Calu3 (cell line): Measurements from ENCODE around the gene CELF5. TPM values are rescaled to one million over a fixed set of nuclear protein-coding genes. Genes with fewer than 3 reads are reported as not detected.

ENCODE experiments used
- BruUV-seq: library from RNA; stranded (reverse); fragments of 400-500 nt; replicated peaks from 2 replicates; lab custom pipeline; 2021; lab: Mats Ljungman, UMichigan
- CTCF ChIA-PET: fragments of 300-600 bp; sonication (Branson Sonifier 250); formaldehyde crosslinking; loops from one replicate; lab custom pipeline; 2022; ENCODE audit warnings: antibody characterized with exemption; lab: Charles Lee
- DNase-seq: peaks from one replicate; pipeline ENCODE4 v3.0.0; 2022
- H3K27ac Mint-ChIP-seq: one replicate; pipeline ENCODE4 v1.8.0; 2022; ENCODE audit warnings: mixed read lengths; ENCODE audit not compliant: unreplicated experiment
- H3K27me3 Mint-ChIP-seq: one replicate; pipeline ENCODE4 v1.8.0; 2022; ENCODE audit warnings: mixed read lengths; ENCODE audit not compliant: unreplicated experiment
- H3K36me3 Mint-ChIP-seq: one replicate; pipeline ENCODE4 v1.8.0; 2022; ENCODE audit warnings: mild to moderate bottlenecking, moderate library complexity, mixed read lengths; ENCODE audit not compliant: insufficient read depth, unreplicated experiment
- H3K4me1 Mint-ChIP-seq: one replicate; pipeline ENCODE4 v1.8.0; 2022; ENCODE audit warnings: mild to moderate bottlenecking, low read depth, mixed read lengths; ENCODE audit not compliant: unreplicated experiment
- H3K4me3 Mint-ChIP-seq: one replicate; pipeline ENCODE4 v1.8.0; 2022; ENCODE audit warnings: mild to moderate bottlenecking, low read depth, moderate library complexity, mixed read lengths; ENCODE audit not compliant: unreplicated experiment
- H3K9me3 Mint-ChIP-seq: one replicate; pipeline ENCODE4 v1.8.0; 2022; ENCODE audit warnings: low read depth, mixed read lengths; ENCODE audit not compliant: unreplicated experiment
- intact Hi-C: fragments of 100-400 bp; cut with micrococcal nuclease; formaldehyde crosslinking; loops from one replicate; pipeline ENCODE4 v1.10.0; 2022; ENCODE audit not compliant: unreplicated experiment
- total RNA-seq: library from RNA; stranded (reverse); gene quantifications from 2 replicates; pipeline ENCODE4 v1.2.3, GENCODE V29; 2022
- TF ChIP-seq, protein P1 (sequence below): fragments of 200-600 bp; IDR thresholded peaks from one replicate; pipeline ENCODE4 v1.8.0; 2022; ENCODE audit warnings: antibody characterized with exemption; ENCODE audit not compliant: unreplicated experiment

Gene CELF5
- total RNA-seq, 1 experiment from 2014 or later: 0.40 TPM

DNA sequence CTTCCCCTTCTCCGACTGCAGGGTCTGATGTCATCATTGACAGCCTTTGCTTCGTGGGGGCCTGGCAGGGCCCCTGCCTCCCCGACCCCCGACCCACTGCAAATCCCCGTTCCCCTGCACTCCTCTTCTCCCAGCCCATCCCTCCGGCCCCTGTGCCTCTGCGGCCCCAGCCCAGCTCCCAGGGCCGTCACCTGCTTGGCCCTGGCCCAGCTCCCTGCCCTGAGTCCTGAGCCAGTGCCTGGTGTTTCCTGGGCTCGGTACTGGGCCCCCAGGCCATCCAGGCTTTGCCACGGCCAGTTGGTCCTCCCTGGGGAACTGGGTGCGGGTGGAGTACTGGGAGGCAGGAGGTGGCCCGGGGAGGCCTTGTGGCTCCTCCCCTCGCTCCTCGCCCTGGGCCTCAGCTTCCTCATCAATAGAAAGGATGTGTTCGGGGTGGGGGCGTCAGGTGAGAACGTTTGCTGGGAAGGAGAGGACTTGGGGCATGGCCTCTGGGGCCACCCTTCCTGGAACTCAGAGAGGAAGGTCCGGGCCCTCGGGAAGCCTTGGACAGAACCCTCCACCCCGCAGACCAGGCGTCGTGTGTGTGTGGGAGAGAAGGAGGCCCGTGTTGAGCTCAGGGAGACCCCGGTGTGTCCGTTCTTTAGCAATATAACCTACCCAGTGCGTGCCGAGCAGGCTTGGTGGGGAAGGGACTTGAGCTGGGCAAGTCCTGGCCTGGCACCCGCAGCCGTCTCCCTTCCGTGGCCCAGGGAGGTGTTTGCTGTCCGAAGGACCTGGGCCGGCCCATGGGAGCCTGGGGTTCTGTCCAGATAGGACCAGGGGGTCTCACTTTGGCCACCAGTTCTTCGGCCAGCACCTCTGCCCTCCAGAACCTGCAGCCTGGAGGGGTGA lies 15.9 kb upstream of the CELF5 start:
- Mint-ChIP-seq H3K27ac (no peak overlapping the region), H3K27me3 (no peaks in the 10 kb centered on the region), H3K4me1 (no peaks in the 10 kb centered on the region), H3K36me3 (peaks cover 24% of the 10 kb centered on the region), H3K9me3 (no peaks in the 10 kb centered on the region), H3K4me3 (no peak overlapping the region)
- TF ChIP-seq, protein P1, sequence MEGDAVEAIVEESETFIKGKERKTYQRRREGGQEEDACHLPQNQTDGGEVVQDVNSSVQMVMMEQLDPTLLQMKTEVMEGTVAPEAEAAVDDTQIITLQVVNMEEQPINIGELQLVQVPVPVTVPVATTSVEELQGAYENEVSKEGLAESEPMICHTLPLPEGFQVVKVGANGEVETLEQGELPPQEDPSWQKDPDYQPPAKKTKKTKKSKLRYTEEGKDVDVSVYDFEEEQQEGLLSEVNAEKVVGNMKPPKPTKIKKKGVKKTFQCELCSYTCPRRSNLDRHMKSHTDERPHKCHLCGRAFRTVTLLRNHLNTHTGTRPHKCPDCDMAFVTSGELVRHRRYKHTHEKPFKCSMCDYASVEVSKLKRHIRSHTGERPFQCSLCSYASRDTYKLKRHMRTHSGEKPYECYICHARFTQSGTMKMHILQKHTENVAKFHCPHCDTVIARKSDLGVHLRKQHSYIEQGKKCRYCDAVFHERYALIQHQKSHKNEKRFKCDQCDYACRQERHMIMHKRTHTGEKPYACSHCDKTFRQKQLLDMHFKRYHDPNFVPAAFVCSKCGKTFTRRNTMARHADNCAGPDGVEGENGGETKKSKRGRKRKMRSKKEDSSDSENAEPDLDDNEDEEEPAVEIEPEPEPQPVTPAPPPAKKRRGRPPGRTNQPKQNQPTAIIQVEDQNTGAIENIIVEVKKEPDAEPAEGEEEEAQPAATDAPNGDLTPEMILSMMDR: no peak
- intact Hi-C loops: no loop called here
- no peak for DNase-seq
- BruUV-seq: TSS peak; percentile 73
- CTCF ChIA-PET: no interaction called here

DNA sequence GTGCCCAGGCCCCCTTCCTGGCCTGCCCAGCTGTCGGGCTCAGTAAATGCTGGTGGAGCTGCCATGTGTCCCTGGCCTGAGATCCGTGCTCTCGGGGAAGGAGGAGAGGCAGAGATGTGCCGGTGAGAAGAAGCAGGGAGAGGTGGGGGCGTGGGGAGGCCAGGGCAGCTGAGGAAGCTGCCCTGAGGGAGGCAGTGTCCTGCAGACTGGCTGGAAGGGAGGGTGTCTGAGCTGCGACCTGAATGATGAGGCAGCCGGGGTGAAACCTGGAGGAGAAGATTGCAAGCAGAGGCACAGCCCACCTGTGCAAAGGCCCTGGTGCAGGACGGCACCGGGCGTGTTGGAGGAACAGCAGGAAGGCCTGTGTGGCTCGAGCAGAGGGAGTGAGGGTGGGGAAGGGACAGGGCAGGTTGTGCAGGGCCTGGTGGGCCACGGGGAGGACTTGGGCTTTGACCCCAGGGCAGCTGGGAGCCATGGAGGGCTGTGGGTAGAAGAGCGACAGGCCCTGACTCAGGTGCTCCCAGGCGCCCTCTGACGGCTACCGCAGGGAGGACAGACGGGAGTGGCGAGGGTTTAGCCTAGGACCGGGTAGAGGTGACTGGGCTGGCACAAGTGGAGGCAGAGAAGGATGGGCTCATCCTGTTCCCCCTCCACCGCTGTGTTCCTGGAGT lies 14.0 kb upstream of the CELF5 start:
- Mint-ChIP-seq H3K4me3 (no peak overlapping the region), H3K27me3 (no peaks in the 10 kb centered on the region), H3K4me1 (no peaks in the 10 kb centered on the region), H3K9me3 (no peaks in the 10 kb centered on the region), H3K27ac (no peak overlapping the region), H3K36me3 (peaks cover 19% of the 10 kb centered on the region)
- TF ChIP-seq, protein P1: peak; percentile 49
- BruUV-seq: no TSS peak
- DNase-seq: peak; percentile 51
- intact Hi-C loops: no loop called here
- CTCF ChIA-PET: no interaction called here

DNA sequence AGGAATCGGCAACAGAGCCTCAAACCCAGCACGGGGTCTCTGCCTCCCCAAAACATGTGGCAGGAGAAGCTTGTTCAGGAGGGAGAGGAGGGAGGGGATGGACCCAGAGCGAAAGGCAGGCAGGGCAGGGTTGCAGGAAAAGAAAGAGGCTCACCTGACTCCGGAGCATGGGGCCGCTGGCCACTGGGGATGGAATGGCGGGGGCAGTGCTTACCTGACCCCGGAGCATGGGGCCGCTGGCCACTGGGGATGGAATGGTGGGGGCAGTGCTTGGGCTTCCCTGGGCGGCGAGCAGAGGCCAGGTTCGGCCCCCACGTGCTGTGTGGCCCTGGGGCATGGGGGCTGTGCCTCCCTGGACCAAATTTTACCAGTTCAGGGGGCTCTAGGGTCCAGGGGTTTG lies 13.3 kb upstream of the CELF5 start:
- peaks cover 19% of the 10 kb centered on the region for H3K36me3 Mint-ChIP-seq
- H3K27ac Mint-ChIP-seq: no peak overlapping the region
- BruUV-seq: no TSS peak
- H3K4me1 Mint-ChIP-seq: no peaks in the 10 kb centered on the region
- no peak for DNase-seq
- no peaks in the 10 kb centered on the region for H3K27me3 Mint-ChIP-seq
- intact Hi-C loops: no loop called here
- CTCF ChIA-PET: no interaction called here
- TF ChIP-seq, protein P1: no peak
- no peaks in the 10 kb centered on the region for H3K9me3 Mint-ChIP-seq
- H3K4me3 Mint-ChIP-seq: no peak overlapping the region

DNA sequence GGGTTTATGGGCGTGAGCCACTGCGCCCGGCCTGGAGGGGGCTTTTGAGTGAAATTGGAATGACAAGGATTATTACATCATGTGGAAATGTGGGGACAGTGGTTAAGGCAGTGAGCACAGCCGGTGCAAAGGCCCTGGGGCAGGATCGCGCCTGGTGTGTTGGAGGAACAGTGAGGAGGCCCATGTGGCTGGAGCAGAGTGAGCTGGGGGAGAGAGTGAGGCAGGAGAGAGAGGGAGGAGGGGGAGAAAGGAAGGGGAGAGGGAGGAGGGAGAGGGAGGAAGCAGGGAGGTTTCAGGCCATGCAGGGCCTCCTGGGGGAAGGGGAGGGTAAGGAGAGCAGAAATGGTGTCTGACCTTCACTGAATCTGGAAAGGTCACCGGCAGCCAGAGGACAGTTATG lies 11.3 kb upstream of the CELF5 start:
- no peaks in the 10 kb centered on the region for H3K9me3 Mint-ChIP-seq
- BruUV-seq: no TSS peak

More for the DNA sequence above, 11.3 kb upstream of the CELF5 start:
- intact Hi-C loops: no loop called here
- no peak overlapping the region for H3K4me3 Mint-ChIP-seq
- CTCF ChIA-PET: no interaction called here
- H3K27ac Mint-ChIP-seq: no peak overlapping the region
- TF ChIP-seq, protein P1: no peak
- DNase-seq: no peak
- no peaks in the 10 kb centered on the region for H3K27me3 Mint-ChIP-seq
- H3K36me3 Mint-ChIP-seq: peaks cover 15% of the 10 kb centered on the region
- no peaks in the 10 kb centered on the region for H3K4me1 Mint-ChIP-seq
